Kidney (tissue), 22 donors: ENCODE results near the gene NAPA. TPM values are rescaled to one million over a fixed set of nuclear protein-coding genes. Genes with fewer than 3 reads are reported as not detected.

ENCODE experiments used
- DNase-seq, 5 donors: peaks; one replicate each; pipeline ENCODE4 v3.0.0-alpha.2; 2013 to 2020
- FAIRE-seq: peaks from 2 replicates; lab custom pipeline; 2012; peaks lifted over from hg19 to GRCh38; lab: Jason Lieb, UNC
- H3K27ac ChIP-seq, 2 donors: one replicate each; pipeline ENCODE4 v1.7.0; 2013; ENCODE audit warnings: low read depth in 2 of 2, low read length in 2 of 2, inconsistent platforms in 1 of 2
- H3K27me3 ChIP-seq: one replicate; pipeline ENCODE4 v1.7.1; 2013; ENCODE audit warnings: low read length, inconsistent platforms; ENCODE audit not compliant: control insufficient read depth, insufficient read depth
- H3K36me3 ChIP-seq, 3 donors: one replicate each; pipeline versions ENCODE4 v1.7.0 to v1.7.1; 2013; ENCODE audit warnings: low read length in 3 of 3, control low read depth in 1 of 3, inconsistent platforms in 1 of 3; ENCODE audit not compliant: insufficient read depth in 3 of 3, control insufficient read depth in 2 of 3
- H3K4me1 ChIP-seq, 3 donors: one replicate each; pipeline versions ENCODE4 v1.7.0 to v1.7.1; 2013; ENCODE audit warnings: low read length in 3 of 3, inconsistent platforms in 1 of 3, low read depth in 1 of 3; ENCODE audit not compliant: control insufficient read depth in 2 of 3, insufficient read depth in 2 of 3
- H3K4me3 ChIP-seq, 3 donors: one replicate each; pipeline versions ENCODE4 v1.7.0 to v1.8.1; 2013; ENCODE audit warnings: low read length in 3 of 3, control low read depth in 1 of 3, inconsistent platforms in 1 of 3
- H3K9ac ChIP-seq, 3 donors: one replicate each; pipeline versions ENCODE4 v1.7.0 to v1.7.1; 2013; ENCODE audit warnings: low read length in 3 of 3, control low read depth in 1 of 3, inconsistent platforms in 1 of 3
- H3K9me3 ChIP-seq, 3 donors: one replicate each; pipeline versions ENCODE4 v1.7.0 to v1.7.1; 2013; ENCODE audit warnings: low read length in 3 of 3, control low read depth in 1 of 3, inconsistent platforms in 1 of 3; ENCODE audit not compliant: control insufficient read depth in 2 of 3, insufficient read depth in 1 of 3
- intact Hi-C: fragments of 100-400 bp; cut with DNase I; formaldehyde crosslinking; loops from one replicate; pipeline ENCODE4 v1.11.1; 2022
- long read RNA-seq, 10 donors: library from polyadenylated mRNA in 1 of 10; unstranded in 1 of 10; transcript quantifications; one replicate each; pipeline ENCODE4 v2.0.0 and lab custom pipeline, GENCODE V29; 2021 to 2026
- polyA plus RNA-seq: library from polyadenylated mRNA; stranded (reverse); fragments of 350-450 nt; fragmentation: Illumina TruSeq; extraction: RNeasy Lipid Tissue Mini Kit (QIAGEN cat#74804); gene quantifications from one replicate; pipeline ENCODE4 v1.2.3, GENCODE V29; 2014; ENCODE audit warnings: low read depth, low replicate concordance; ENCODE audit not compliant: insufficient read depth
- total RNA-seq: library from RNA; stranded (reverse); fragmentation: NEBNext Ultra II Directional; extraction: Animal tissue kit (Norgen Biotek cat#: 25700); gene quantifications from one replicate; pipeline ENCODE4 v1.2.1, GENCODE V29; 2021
- TF ChIP-seq, protein P1 (sequence below): IDR thresholded peaks from 3 replicates; pipeline ENCODE4 v1.5.1; 2012; ENCODE audit warnings: mild to moderate bottlenecking, moderate library complexity, borderline replicate concordance; ENCODE audit not compliant: insufficient read depth; ENCODE audit errors: extremely low read depth
- donor health status: control.
- donor health status: control.
- donor health status: control.
- donor health status: control.
- donor health status: control.
- donor health status: DM: yes; HTN: yes; CAD: no.
- donor health status: Normal renal cell carcinoma (clear cell type).

The NAPA gene
- total RNA-seq (136 TPM), polyA plus RNA-seq (213 TPM)
- long read RNA-seq, donor 1, transcript NAPA-201 (11 exons, 1,839 nt): major isoform, 26 of 28 reads
- long read RNA-seq, donor 1, partial matches to known transcripts: 0 of 28 reads
- long read RNA-seq, donor 1, other reads (novel, unspliced or antisense): 0 of 28 reads
- long read RNA-seq, donor 2, transcript NAPA-201 (11 exons, 1,839 nt): major isoform, 31 of 38 reads
- long read RNA-seq, donor 2, partial matches to known transcripts: 0 of 38 reads
- long read RNA-seq, donor 2, other reads (novel, unspliced or antisense): 5 of 38 reads
- long read RNA-seq, donor 3, transcript NAPA-201 (11 exons, 1,839 nt): major isoform, 44 of 47 reads
- long read RNA-seq, donor 3, partial matches to known transcripts: 0 of 47 reads
- long read RNA-seq, donor 3, other reads (novel, unspliced or antisense): 0 of 47 reads
- long read RNA-seq, donor 4, transcript NAPA-201 (11 exons, 1,839 nt): major isoform, 23 of 29 reads
- long read RNA-seq, donor 4, partial matches to known transcripts: 0 of 29 reads
- long read RNA-seq, donor 4, other reads (novel, unspliced or antisense): 0 of 29 reads
- long read RNA-seq, donor 5, partial matches to known transcripts: 0 of 2 reads
- long read RNA-seq, donor 5, other reads (novel, unspliced or antisense): 0 of 2 reads
- long read RNA-seq, donor 6, transcript NAPA-201 (11 exons, 1,839 nt): major isoform, 10 of 10 reads
- long read RNA-seq, donor 6, partial matches to known transcripts: 0 of 10 reads
- long read RNA-seq, donor 6, other reads (novel, unspliced or antisense): 0 of 10 reads
- long read RNA-seq, donor 7, transcript NAPA-201 (11 exons, 1,839 nt): major isoform, 67 of 94 reads
- long read RNA-seq, donor 7, partial matches to known transcripts: 1 of 94 reads
- long read RNA-seq, donor 7, other reads (novel, unspliced or antisense): 25 of 94 reads
- long read RNA-seq, donor 8, transcript NAPA-201 (11 exons, 1,839 nt): major isoform, 32 of 39 reads
- long read RNA-seq, donor 8, partial matches to known transcripts: 0 of 39 reads
- long read RNA-seq, donor 8, other reads (novel, unspliced or antisense): 0 of 39 reads
- long read RNA-seq, donor 9, transcript NAPA-201 (11 exons, 1,839 nt): major isoform, 14 of 15 reads
- long read RNA-seq, donor 9, partial matches to known transcripts: 0 of 15 reads
- long read RNA-seq, donor 9, other reads (novel, unspliced or antisense): 0 of 15 reads
- long read RNA-seq, donor 10, transcript NAPA-201 (11 exons, 1,839 nt): major isoform, 16 of 21 reads
- long read RNA-seq, donor 10, partial matches to known transcripts: 0 of 21 reads
- long read RNA-seq, donor 10, other reads (novel, unspliced or antisense): 0 of 21 reads

- DNase-seq: peak; percentile 100
- Histone ChIP-seq H3K9ac (peak within 1 kb of the TSS; percentile 90 to 100 (median 99)), H3K9me3 (no peaks in the 10 kb centered on the region), H3K36me3 (no peaks in the 10 kb centered on the region), H3K4me1 (peaks cover 4 to 34% (median 34%) of the 10 kb centered on the region in 3 donors), H3K27me3 (no peaks in the 10 kb centered on the region), H3K4me3 (peak within 1 kb of the TSS; percentile 91 to 99 (median 97)), H3K27ac (peak within 1 kb of the TSS; percentile 99)
- peak; percentile 97 for FAIRE-seq
- intact Hi-C loops: no loop called here
- TF ChIP-seq, protein P1, sequence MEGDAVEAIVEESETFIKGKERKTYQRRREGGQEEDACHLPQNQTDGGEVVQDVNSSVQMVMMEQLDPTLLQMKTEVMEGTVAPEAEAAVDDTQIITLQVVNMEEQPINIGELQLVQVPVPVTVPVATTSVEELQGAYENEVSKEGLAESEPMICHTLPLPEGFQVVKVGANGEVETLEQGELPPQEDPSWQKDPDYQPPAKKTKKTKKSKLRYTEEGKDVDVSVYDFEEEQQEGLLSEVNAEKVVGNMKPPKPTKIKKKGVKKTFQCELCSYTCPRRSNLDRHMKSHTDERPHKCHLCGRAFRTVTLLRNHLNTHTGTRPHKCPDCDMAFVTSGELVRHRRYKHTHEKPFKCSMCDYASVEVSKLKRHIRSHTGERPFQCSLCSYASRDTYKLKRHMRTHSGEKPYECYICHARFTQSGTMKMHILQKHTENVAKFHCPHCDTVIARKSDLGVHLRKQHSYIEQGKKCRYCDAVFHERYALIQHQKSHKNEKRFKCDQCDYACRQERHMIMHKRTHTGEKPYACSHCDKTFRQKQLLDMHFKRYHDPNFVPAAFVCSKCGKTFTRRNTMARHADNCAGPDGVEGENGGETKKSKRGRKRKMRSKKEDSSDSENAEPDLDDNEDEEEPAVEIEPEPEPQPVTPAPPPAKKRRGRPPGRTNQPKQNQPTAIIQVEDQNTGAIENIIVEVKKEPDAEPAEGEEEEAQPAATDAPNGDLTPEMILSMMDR: no peak
Observed at GRCh38 chr19:47514869-47515588, at the start of gene NAPA. Gene NAPA, minus strand, starts transcription at chr19:47515063. Its CDS starts 123 bp downstream, at chr19:47514940.

GRCh38 chr19:47564081-47564480, 49.2 kb upstream of the NAPA start:
- Histone ChIP-seq H3K27me3 (no peaks in the 10 kb centered on the region), H3K27ac (no peak overlapping the region), H3K9ac (no peak overlapping the region), H3K4me1 (no peaks in the 10 kb centered on the region), H3K36me3 (no peaks in the 10 kb centered on the region), H3K9me3 (no peaks in the 10 kb centered on the region), H3K4me3 (no peak overlapping the region)
- FAIRE-seq: no peak
- TF ChIP-seq, protein P1: no peak
- DNase-seq: no peak
- intact Hi-C loops: no loop called here

- Histone ChIP-seq H3K4me1 (no peaks in the 10 kb centered on the region), H3K9me3 (no peaks in the 10 kb centered on the region), H3K4me3 (no peak overlapping the region), H3K9ac (no peak overlapping the region), H3K36me3 (no peaks in the 10 kb centered on the region), H3K27me3 (no peaks in the 10 kb centered on the region), H3K27ac (no peak overlapping the region)
- DNase-seq (no peak), FAIRE-seq (no peak)
- TF ChIP-seq, protein P1: no peak
- intact Hi-C loops: no loop called here
Observed at GRCh38 chr19:47561440-47562057, 46.7 kb upstream of the NAPA start.
